Stimulated activated naive B cell treated with anti-CD40 and anti-IgM and Interleukin-4, amounts not matched to agents 10 μg/mL and 1 μg/mL and 100 μg/mL, for 72 hours (primary cell): ENCODE results near the gene GDF2.

ENCODE experiments used
- ATAC-seq, 2 donors: fragments of 150-1000 bp; cut with Tn5 transposase; replicated peaks; 2 replicates each; pipeline ENCODE4 v1.10.0; 2021; ENCODE audit warnings: moderate library complexity in 1 of 2
- DNase-seq: peaks from one replicate; pipeline ENCODE4 v3.0.0; 2021
- H3K27ac Mint-ChIP-seq: one replicate; pipeline ENCODE4 v1.8.0; 2022; ENCODE audit warnings: mild to moderate bottlenecking, mixed read lengths
- H3K27me3 Mint-ChIP-seq, 2 donors: one replicate each; pipeline ENCODE4 v1.8.0; 2022; ENCODE audit warnings: mixed read lengths in 2 of 2
- H3K36me3 Mint-ChIP-seq, 2 donors: one replicate each; pipeline ENCODE4 v1.8.0; 2022; ENCODE audit warnings: mixed read lengths in 2 of 2, mild to moderate bottlenecking in 1 of 2
- H3K4me1 Mint-ChIP-seq, 2 donors: one replicate each; pipeline ENCODE4 v1.8.0; 2022; ENCODE audit warnings: mixed read lengths in 2 of 2, mild to moderate bottlenecking in 1 of 2
- H3K4me3 Mint-ChIP-seq, 2 donors: one replicate each; pipeline ENCODE4 v1.8.0; 2022; ENCODE audit warnings: mild to moderate bottlenecking in 2 of 2, mixed read lengths in 2 of 2, moderate library complexity in 1 of 2
- H3K9me3 Mint-ChIP-seq, 2 donors: one replicate each; pipeline ENCODE4 v1.8.0; 2022; ENCODE audit warnings: mixed read lengths in 2 of 2, mild to moderate bottlenecking in 1 of 2

GDF2 gene

DNA sequence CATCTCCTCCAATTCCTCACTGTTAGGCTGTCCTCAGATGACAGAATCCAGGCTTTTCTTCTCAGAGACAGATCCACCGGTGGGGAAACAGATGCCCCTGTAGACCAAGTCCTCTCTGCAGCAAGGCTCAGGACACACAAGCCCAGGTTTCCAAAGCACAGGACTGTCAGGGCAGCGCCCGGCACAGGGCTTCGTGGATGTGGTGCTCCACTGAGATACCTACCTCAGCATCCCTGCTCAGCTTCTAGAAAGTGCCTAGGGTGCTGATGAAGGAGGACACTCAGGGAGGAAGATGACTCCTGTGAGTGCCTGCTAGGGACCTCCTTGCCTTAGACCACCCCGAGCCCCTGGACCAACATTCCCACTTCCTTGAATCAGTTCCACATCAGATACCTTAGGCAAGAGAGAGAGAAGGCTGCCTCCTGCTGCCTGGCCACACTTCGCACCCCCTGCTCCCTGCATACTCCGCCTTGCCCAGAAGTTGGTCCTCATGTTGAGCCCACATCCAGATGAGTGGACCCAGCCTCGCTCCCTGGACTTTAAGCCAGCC, 17.0 kb downstream of the GDF2 start:
- Mint-ChIP-seq H3K27ac (no peak overlapping the region), H3K4me3 (no peak overlapping the region), H3K36me3 (no peaks in the 10 kb centered on the region), H3K27me3 (peaks cover 30 to 35% of the 10 kb centered on the region in 2 donors), H3K9me3 (no peaks in the 10 kb centered on the region), H3K4me1 (peaks cover 8% of the 10 kb centered on the region in 2 donors)
- no peak for ATAC-seq
- no peak for DNase-seq

DNA sequence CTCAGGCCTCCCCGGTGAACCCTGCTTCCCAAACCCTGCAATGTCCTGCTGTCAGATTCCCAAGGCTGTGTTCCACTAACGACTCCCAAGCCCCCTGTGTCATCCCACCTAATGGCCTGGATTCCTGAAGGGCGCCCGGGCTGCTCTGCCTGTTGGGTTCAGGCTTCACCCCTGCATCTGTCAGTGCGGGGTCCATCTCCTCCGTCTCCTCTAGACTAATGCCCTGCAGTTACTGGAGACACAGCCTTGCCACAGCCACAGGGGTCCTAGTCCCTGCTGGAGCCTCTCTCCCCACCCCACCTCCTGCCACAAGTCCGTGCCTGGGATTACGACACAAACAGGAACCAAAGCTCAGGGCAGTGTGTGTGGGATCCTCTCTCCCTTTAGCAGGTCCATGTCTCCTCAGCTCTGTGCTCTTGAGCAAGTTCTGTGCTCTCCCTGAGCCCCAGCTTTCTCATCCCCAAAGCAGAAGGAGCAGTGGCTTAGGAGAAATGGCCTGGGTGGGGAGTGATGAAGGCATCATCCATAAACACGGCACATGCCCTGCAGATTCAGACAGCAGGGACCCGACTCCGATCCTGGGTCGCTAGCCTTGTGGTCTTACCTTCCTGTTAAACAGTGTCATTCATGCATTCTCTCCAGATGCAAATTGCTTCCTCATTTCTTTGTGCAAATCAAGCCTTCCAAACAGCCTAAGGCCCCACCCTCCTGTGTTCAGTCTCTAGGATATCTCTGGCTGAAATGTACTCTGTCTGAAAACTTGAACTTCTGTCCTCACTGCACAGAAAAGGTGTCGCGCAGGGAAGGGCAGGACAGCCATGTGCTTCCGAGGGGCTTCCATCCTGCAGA, 17.7 kb downstream of the GDF2 start:
- Mint-ChIP-seq H3K27me3 (peaks cover 27 to 29% of the 10 kb centered on the region in 2 donors), H3K27ac (no peak overlapping the region), H3K9me3 (no peaks in the 10 kb centered on the region), H3K4me3 (no peak overlapping the region), H3K4me1 (peaks cover 8% of the 10 kb centered on the region in 2 donors), H3K36me3 (no peaks in the 10 kb centered on the region)
- ATAC-seq (peak; percentile 16 to 21), DNase-seq (no peak)

DNA sequence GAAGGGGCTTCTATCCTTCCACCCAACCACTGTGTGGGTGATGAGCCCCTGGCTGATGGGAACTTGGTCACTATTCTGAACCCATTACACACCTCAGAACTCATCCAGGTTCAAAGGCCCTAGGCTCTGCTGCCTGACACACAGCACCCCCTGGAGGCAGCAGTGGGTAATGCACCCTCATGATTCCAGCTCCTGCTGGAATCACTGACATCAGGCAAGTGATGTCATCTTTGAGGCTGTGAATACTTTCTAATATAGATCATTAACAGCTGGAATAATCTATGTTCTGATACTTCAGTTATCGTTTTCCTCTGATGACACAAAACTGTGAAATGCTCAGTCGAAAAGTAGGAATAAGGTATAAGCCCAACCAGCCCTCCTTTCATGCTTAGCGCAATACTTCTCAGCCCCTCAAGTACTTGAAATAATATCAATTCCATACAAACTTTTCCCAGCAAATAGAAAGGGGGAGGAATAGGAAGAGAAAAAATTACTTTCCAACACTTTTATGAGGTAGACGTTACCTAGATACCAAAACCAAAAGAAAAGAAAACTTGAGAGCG, 18.4 kb downstream of the GDF2 start:
- Mint-ChIP-seq H3K4me3 (no peak overlapping the region), H3K9me3 (no peaks in the 10 kb centered on the region), H3K27ac (no peak overlapping the region), H3K36me3 (no peaks in the 10 kb centered on the region), H3K4me1 (peaks cover 8% of the 10 kb centered on the region in 2 donors), H3K27me3 (peaks cover 27 to 29% of the 10 kb centered on the region in 2 donors)
- ATAC-seq (peak; percentile 74 to 76), DNase-seq (peak; percentile 38)

DNA sequence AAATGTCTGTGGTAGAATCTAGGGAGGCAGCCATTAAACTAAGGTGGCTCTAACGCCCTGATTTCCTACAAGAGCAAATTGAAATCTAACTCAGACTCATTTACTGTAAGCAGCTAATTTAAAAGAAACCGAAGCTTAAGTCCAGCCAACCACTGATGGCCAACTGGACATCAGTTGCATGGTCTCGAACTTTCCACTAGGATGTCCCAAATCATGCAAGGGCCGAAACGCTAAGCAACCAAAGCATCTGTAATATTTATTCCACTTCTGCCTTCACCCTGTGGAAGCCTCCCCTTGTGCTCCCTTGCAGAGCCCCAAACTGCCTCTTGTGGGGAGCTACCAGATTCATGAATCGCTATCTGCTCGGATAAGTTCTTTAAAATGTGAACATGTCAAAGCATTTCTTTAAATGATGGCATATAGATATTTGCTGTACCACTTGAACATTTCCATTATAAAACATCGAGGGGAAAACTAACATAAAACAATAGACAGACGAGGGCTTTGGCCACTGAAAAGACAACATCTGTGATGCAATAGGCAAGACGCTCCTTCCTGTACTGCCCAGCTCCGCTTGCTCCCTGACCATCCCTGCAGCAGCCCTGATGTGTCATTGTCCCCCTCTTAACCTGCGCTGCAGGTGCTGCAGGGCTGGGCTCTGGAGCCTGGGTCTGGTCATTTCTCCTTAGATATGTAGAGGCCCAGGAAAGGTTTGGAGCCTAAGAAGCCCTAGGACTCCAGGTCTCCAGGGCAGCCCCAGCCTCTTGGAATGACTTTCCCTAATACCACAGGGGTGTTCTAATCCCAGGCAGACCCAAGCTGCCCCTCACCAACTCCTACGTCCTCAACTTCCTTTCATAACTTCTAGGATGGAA, 23.0 kb downstream of the GDF2 start:
- Mint-ChIP-seq H3K4me3 (no peak overlapping the region), H3K27ac (no peak overlapping the region), H3K27me3 (peaks cover 7 to 8% of the 10 kb centered on the region in 2 donors), H3K4me1 (peaks cover 3 to 4% of the 10 kb centered on the region in 2 donors), H3K36me3 (no peaks in the 10 kb centered on the region), H3K9me3 (no peaks in the 10 kb centered on the region)
- DNase-seq (no peak), ATAC-seq (no peak)

DNA sequence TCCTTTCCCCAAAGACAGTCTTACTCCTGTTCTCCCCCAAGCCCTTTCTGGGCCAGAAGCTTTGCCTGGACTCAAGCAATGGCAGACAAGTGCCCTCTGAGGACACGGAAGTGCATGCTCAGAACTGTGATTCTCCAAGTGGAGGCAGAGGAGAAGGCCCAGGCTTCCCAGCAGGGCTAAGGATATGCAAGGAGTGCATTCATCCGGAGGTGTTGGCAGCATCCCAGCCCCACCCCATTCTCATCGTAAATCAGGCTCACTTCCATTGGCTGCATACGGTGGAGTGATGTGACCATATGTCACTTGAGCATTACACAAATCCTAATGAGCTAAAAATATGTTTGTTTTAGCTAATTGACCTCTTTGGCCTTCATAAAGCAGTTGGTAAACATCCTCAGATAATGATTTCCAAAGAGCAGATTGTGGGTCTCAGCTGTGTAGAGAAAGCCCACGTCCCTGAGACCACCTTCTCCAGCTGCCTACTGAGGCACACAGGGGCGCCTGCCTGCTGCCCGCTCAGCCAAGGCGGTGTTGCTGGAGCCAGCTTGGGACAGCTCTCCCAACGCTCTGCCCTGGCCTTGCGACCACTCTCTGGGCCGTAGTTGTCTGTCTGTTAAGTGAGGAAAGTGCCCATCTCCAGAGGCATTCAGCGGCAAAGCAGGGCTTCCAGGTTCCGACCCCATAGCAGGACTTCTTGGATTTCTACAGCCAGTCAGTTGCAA, 24.5 kb downstream of the GDF2 start:
- Mint-ChIP-seq H3K36me3 (no peaks in the 10 kb centered on the region), H3K27me3 (no peaks in the 10 kb centered on the region), H3K4me1 (no peaks in the 10 kb centered on the region), H3K4me3 (no peak overlapping the region), H3K27ac (no peak overlapping the region), H3K9me3 (no peaks in the 10 kb centered on the region)
- no peak for ATAC-seq
- no peak for DNase-seq

DNA sequence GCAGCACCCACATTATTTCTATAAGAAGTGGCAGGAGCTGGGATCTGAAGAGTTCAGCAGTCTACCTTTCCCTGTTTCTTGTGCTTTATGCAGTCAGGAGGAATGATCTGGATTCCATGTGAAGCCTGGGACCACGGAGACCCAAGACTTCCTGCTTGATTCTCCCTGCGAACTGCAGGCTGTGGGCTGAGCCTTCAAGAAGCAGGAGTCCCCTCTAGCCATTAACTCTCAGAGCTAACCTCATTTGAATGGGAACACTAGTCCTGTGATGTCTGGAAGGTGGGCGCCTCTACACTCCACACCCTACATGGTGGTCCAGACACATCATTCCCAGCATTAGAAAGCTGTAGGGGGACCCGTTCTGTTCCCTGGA, 25.0 kb downstream of the GDF2 start:
- H3K4me3 Mint-ChIP-seq, result no peak overlapping the region

DNA sequence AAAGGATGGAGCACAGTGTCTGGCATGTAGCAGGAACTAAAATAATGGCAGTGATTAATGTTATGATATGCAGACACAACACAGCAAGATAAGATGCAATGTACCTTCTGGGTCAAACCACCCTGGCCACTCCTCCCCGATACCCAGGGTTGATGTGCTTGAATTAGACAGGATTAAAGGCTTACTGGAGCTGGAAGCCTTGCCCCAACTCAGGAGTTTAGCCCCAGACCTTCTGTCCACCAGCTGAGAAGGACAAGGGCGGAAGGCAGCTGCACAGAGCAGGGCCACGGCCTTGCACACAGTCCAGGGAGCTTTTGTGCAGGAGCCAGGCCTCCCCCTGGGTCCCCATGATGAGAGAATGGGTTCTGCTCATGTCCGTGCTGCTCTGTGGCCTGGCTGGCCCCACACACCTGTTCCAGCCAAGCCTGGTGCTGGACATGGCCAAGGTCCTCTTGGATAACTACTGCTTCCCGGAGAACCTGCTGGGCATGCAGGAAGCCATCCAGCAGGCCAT, 25.9 kb downstream of the GDF2 start, which contains the start of gene RBP3:
Gene RBP3 (plus strand): TSS at position 226 of the 514 bp plus-strand sequence. CDS start 122 bp downstream, at position 348.
- no peaks in the 10 kb centered on the region for H3K36me3 Mint-ChIP-seq
- no peak within 1 kb of the TSS for H3K4me3 Mint-ChIP-seq
- H3K9me3 Mint-ChIP-seq, result no peaks in the 10 kb centered on the region
- H3K4me1 Mint-ChIP-seq, result no peaks in the 10 kb centered on the region
- peaks cover 0 to under 1% of the 10 kb centered on the region in 2 donors for H3K27me3 Mint-ChIP-seq
- DNase-seq (no peak), ATAC-seq (no peak)
- H3K27ac Mint-ChIP-seq, result no peak within 1 kb of the TSS

More for the DNA sequence above, 25.0 kb downstream of the GDF2 start:
- no peak for DNase-seq
- Mint-ChIP-seq H3K27ac (no peak overlapping the region), H3K27me3 (no peaks in the 10 kb centered on the region), H3K9me3 (no peaks in the 10 kb centered on the region), H3K4me1 (no peaks in the 10 kb centered on the region), H3K36me3 (no peaks in the 10 kb centered on the region)
- ATAC-seq, result no peak

DNA sequence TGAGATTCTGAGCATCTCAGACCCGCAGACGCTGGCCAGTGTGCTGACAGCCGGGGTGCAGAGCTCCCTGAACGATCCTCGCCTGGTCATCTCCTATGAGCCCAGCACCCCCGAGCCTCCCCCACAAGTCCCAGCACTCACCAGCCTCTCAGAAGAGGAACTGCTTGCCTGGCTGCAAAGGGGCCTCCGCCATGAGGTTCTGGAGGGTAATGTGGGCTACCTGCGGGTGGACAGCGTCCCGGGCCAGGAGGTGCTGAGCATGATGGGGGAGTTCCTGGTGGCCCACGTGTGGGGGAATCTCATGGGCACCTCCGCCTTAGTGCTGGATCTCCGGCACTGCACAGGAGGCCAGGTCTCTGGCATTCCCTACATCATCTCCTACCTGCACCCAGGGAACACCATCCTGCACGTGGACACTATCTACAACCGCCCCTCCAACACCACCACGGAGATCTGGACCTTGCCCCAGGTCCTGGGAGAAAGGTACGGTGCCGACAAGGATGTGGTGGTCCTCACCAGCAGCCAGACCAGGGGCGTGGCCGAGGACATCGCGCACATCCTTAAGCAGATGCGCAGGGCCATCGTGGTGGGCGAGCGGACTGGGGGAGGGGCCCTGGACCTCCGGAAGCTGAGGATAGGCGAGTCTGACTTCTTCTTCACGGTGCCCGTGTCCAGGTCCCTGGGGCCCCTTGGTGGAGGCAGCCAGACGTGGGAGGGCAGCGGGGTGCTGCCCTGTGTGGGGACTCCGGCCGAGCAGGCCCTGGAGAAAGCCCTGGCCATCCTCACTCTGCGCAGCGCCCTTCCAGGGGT, 26.6 kb downstream of the GDF2 start:
- no peak overlapping the region for H3K4me3 Mint-ChIP-seq
- peaks cover 0 to 3% of the 10 kb centered on the region in 2 donors for H3K27me3 Mint-ChIP-seq
- H3K9me3 Mint-ChIP-seq, result no peaks in the 10 kb centered on the region
- ATAC-seq (no peak), DNase-seq (no peak)
- H3K4me1 Mint-ChIP-seq, result no peaks in the 10 kb centered on the region
- no peaks in the 10 kb centered on the region for H3K36me3 Mint-ChIP-seq
- H3K27ac Mint-ChIP-seq, result no peak overlapping the region

DNA sequence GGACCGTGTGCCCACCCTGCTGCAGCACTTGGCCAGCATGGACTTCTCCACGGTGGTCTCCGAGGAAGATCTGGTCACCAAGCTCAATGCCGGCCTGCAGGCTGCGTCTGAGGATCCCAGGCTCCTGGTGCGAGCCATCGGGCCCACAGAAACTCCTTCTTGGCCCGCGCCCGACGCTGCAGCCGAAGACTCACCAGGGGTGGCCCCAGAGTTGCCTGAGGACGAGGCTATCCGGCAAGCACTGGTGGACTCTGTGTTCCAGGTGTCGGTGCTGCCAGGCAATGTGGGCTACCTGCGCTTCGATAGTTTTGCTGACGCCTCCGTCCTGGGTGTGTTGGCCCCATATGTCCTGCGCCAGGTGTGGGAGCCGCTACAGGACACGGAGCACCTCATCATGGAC, 27.3 kb downstream of the GDF2 start:
- H3K27me3 Mint-ChIP-seq, result peaks cover 0 to 3% of the 10 kb centered on the region in 2 donors
- no peak for ATAC-seq

DNA sequence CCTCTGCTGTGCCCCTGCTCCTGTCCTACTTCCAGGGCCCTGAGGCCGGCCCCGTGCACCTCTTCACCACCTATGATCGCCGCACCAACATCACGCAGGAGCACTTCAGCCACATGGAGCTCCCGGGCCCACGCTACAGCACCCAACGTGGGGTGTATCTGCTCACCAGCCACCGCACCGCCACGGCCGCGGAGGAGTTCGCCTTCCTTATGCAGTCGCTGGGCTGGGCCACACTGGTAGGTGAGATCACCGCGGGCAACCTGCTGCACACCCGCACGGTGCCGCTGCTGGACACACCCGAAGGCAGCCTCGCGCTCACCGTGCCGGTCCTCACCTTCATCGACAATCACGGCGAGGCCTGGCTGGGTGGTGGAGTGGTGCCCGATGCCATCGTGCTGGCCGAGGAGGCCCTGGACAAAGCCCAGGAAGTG, 27.7 kb downstream of the GDF2 start:
- no peaks in the 10 kb centered on the region for H3K36me3 Mint-ChIP-seq
- DNase-seq (no peak), ATAC-seq (no peak)
- H3K4me1 Mint-ChIP-seq, result no peaks in the 10 kb centered on the region
- no peak overlapping the region for H3K27ac Mint-ChIP-seq
- H3K4me3 Mint-ChIP-seq, result no peak overlapping the region
- H3K9me3 Mint-ChIP-seq, result no peaks in the 10 kb centered on the region
- H3K27me3 Mint-ChIP-seq, result peaks cover 0 to 3% of the 10 kb centered on the region in 2 donors

More for the DNA sequence above, 27.3 kb downstream of the GDF2 start:
- Mint-ChIP-seq H3K4me3 (no peak overlapping the region), H3K27ac (no peak overlapping the region), H3K4me1 (no peaks in the 10 kb centered on the region), H3K9me3 (no peaks in the 10 kb centered on the region), H3K36me3 (no peaks in the 10 kb centered on the region)
- no peak for DNase-seq

DNA sequence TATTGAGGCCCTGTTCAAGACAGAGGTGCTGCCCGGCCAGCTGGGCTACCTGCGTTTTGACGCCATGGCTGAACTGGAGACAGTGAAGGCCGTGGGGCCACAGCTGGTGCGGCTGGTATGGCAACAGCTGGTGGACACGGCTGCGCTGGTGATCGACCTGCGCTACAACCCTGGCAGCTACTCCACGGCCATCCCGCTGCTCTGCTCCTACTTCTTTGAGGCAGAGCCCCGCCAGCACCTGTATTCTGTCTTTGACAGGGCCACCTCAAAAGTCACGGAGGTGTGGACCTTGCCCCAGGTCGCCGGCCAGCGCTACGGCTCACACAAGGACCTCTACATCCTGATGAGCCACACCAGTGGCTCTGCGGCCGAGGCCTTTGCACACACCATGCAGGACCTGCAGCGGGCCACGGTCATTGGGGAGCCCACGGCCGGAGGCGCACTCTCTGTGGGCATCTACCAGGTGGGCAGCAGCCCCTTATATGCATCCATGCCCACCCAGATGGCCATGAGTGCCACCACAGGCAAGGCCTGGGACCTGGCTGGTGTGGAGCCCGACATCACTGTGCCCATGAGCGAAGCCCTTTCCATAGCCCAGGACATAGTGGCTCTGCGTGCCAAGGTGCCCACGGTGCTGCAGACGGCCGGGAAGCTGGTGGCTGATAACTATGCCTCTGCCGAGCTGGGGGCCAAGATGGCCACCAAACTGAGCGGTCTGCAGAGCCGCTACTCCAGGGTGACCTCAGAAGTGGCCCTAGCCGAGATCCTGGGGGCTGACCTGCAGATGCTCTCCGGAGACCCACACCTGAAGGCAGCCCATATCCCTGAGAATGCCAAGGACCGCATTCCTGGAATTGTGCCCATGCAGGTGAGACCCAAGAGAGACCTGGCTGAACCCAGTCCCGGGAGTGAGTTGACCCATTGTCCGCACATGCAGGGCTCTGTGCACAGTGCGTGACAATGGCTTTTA, 28.7 kb downstream of the GDF2 start:
- Mint-ChIP-seq H3K9me3 (no peaks in the 10 kb centered on the region), H3K4me1 (no peaks in the 10 kb centered on the region), H3K27me3 (peaks cover 0 to 3% of the 10 kb centered on the region in 2 donors), H3K4me3 (no peak overlapping the region), H3K27ac (no peak overlapping the region), H3K36me3 (no peaks in the 10 kb centered on the region)
- DNase-seq (no peak), ATAC-seq (no peak)
